ENCODE data around the gene SEZ6. TPM values are rescaled to one million over a fixed set of nuclear protein-coding genes. Genes with fewer than 3 reads are reported as not detected.

Gene SEZ6
- total RNA-seq, 4 donors from 2014 or later: 0.13 TPM; not detected in 3

- H3K36me3 ChIP-seq: no peaks in the 10 kb centered on the region
- no peaks in the 10 kb centered on the region for H3K9me3 ChIP-seq
- 86 to 90% methylated on average over 2 to 8 of the region's 13 CpGs for WGBS, 2 donors (ENCODE audit: low coverage in 1 of 2)
- H3K27me3 ChIP-seq: peaks cover 49% of the 10 kb centered on the region
- no peak for ATAC-seq
- no peak overlapping the region for H3K4me3 ChIP-seq
- no peak overlapping the region for H3K27ac ChIP-seq
- no peaks in the 10 kb centered on the region for H3K4me1 ChIP-seq
- TF ChIP-seq CTCF (IDR thresholded peaks at IDR 0.05) (no peak), EP300 (IDR thresholded peaks at IDR 0.05) (no peak), POLR2AphosphoS5 (IDR thresholded peaks at IDR 0.05) (no peak), POLR2A (IDR thresholded peaks at IDR 0.05) (no peak)
Measured at GRCh38 chr17:28993645-28994426, 12.0 kb downstream of the SEZ6 start.

- Histone ChIP-seq H3K27ac (no peak overlapping the region), H3K36me3 (no peaks in the 10 kb centered on the region), H3K9me3 (no peaks in the 10 kb centered on the region), H3K4me1 (no peaks in the 10 kb centered on the region), H3K4me3 (no peak overlapping the region), H3K27me3 (peaks cover 58% of the 10 kb centered on the region)
- 11 to 71% methylated on average over 1 to 3 of the region's 11 CpGs for WGBS, 2 donors (ENCODE audit: low coverage in 1 of 2)
- ATAC-seq: no peak
- no peak for TF ChIP-seq CTCF (IDR thresholded peaks at IDR 0.05)
- no peak for TF ChIP-seq EP300 (IDR thresholded peaks at IDR 0.05)
Measured at GRCh38 chr17:28992625-28993600, 12.9 kb downstream of the SEZ6 start.

- H3K4me3 ChIP-seq: no peak overlapping the region
- ATAC-seq: no peak
- 49 to 63% methylated on average over 7 of the region's 7 CpGs for WGBS, 2 donors (ENCODE audit: low coverage in 1 of 2)
- H3K27ac ChIP-seq: no peak overlapping the region
- TF ChIP-seq EP300 (IDR thresholded peaks at IDR 0.05): no peak
- TF ChIP-seq POLR2A (IDR thresholded peaks at IDR 0.05): no peak
- no peak for TF ChIP-seq POLR2AphosphoS5 (IDR thresholded peaks at IDR 0.05)
- TF ChIP-seq CTCF (IDR thresholded peaks at IDR 0.05): no peak
- no peaks in the 10 kb centered on the region for H3K36me3 ChIP-seq
- no peaks in the 10 kb centered on the region for H3K4me1 ChIP-seq
- peaks cover 59% of the 10 kb centered on the region for H3K27me3 ChIP-seq
- no peaks in the 10 kb centered on the region for H3K9me3 ChIP-seq
Measured at GRCh38 chr17:28992185-28992584, 13.6 kb downstream of the SEZ6 start.

- H3K36me3 ChIP-seq: no peaks in the 10 kb centered on the region
- no CpG with 5 or more reads among the region's 8 CpGs for WGBS, 2 donors (ENCODE audit: low coverage in 1 of 2)
- H3K27ac ChIP-seq: no peak overlapping the region
Measured at GRCh38 chr17:28991779-28992178, 14.1 kb downstream of the SEZ6 start.

More at GRCh38 chr17:28991779-28992178, 14.1 kb downstream of the SEZ6 start:
- Histone ChIP-seq H3K4me3 (no peak overlapping the region), H3K9me3 (no peaks in the 10 kb centered on the region), H3K4me1 (no peaks in the 10 kb centered on the region), H3K27me3 (peaks cover 63% of the 10 kb centered on the region)
- TF ChIP-seq POLR2A (IDR thresholded peaks at IDR 0.05) (no peak), EP300 (IDR thresholded peaks at IDR 0.05) (no peak), CTCF (IDR thresholded peaks at IDR 0.05) (no peak), POLR2AphosphoS5 (IDR thresholded peaks at IDR 0.05) (no peak)
- no peak for ATAC-seq
